ENCODE measurements around the gene SPPL2B. TPM values are rescaled to one million over a fixed set of nuclear protein-coding genes. Genes with fewer than 3 reads are reported as not detected.

Gene SPPL2B
- total and polyA plus RNA-seq, 2 experiments from 2014 or later = 23.5 to 51.0 TPM

GRCh38 chr19:2353887-2354592 lies 25.6 kb downstream of the SPPL2B start:
- no peaks in the 10 kb centered on the region for H3K4me1 ChIP-seq (ENCODE audit: insufficient read depth)
- H3K36me3 Mint-ChIP-seq (ENCODE audit: low read depth) = no peaks in the 10 kb centered on the region
- H3K4me3 Mint-ChIP-seq = no peak overlapping the region
- TF ChIP-seq STAT1 (IDR thresholded peaks at IDR 0.05; ENCODE audit: unreplicated experiment) (no peak), CTCF (conservative IDR thresholded peaks at IDR 0.05; ENCODE audit: low read depth in 2 of 2) (peak in 1 of 2 experiments; percentile 18; a peak in 1 of 4 replicates), JUNB (IDR thresholded peaks at IDR 0.05; ENCODE audit: unreplicated experiment) (no peak)
- no peak overlapping the region for H3K27ac ChIP-seq (ENCODE audit: low read depth)
- H3K4me2 ChIP-seq = no peak overlapping the region
- no peak overlapping the region for H3K4me3 ChIP-seq
- no peaks in the 10 kb centered on the region for H3F3A ChIP-seq (replicated peaks; ENCODE audit: low read depth)
- H3K27me3 ChIP-seq (ENCODE audit: insufficient read depth) = no peaks in the 10 kb centered on the region
- H3K4me1 Mint-ChIP-seq = no peaks in the 10 kb centered on the region
- H2AFZ ChIP-seq = no peak overlapping the region
- H4K20me1 ChIP-seq (replicated peaks; ENCODE audit: insufficient read depth) = no peaks in the 10 kb centered on the region
- peaks cover 12% of the 10 kb centered on the region for H3K27me3 Mint-ChIP-seq (ENCODE audit: insufficient read depth, low read depth, poor library complexity)
- H3K79me2 ChIP-seq (replicated peaks; ENCODE audit: insufficient read depth) = no peaks in the 10 kb centered on the region
- ATAC-seq (peak; percentile 22; the same call in 2 of the 3 replicates), DNase-seq (ENCODE audit: low spot score) (no peak)
- H3K36me3 ChIP-seq (ENCODE audit: insufficient read depth) = no peaks in the 10 kb centered on the region
- H3K27ac Mint-ChIP-seq = no peak overlapping the region
- no peaks in the 10 kb centered on the region; the same call in 2 of the 3 replicates for H3K9me3 Mint-ChIP-seq
- H3K9me2 ChIP-seq (ENCODE audit: insufficient read depth) = no peaks in the 10 kb centered on the region

- no peak for DNase-seq (ENCODE audit: low spot score)
- H3K79me2 ChIP-seq (replicated peaks; ENCODE audit: insufficient read depth) = no peaks in the 10 kb centered on the region
- no peaks in the 10 kb centered on the region for H4K20me1 ChIP-seq (replicated peaks; ENCODE audit: insufficient read depth)
- no peaks in the 10 kb centered on the region; the same call in 2 of the 3 replicates for H3K9me3 Mint-ChIP-seq
- H3K4me3 Mint-ChIP-seq = no peak overlapping the region
- H2AFZ ChIP-seq = no peak overlapping the region
- H3K36me3 ChIP-seq (ENCODE audit: insufficient read depth) = no peaks in the 10 kb centered on the region
- no peaks in the 10 kb centered on the region for H3K4me1 Mint-ChIP-seq
- no peak overlapping the region for H3K27ac ChIP-seq (ENCODE audit: low read depth)
- H3K9me2 ChIP-seq (ENCODE audit: insufficient read depth) = no peaks in the 10 kb centered on the region
- no peak overlapping the region for H3K4me2 ChIP-seq
- ATAC-seq = no peak
- H3F3A ChIP-seq (replicated peaks; ENCODE audit: low read depth) = no peaks in the 10 kb centered on the region
- H3K4me1 ChIP-seq (ENCODE audit: insufficient read depth) = no peaks in the 10 kb centered on the region
- H3K36me3 Mint-ChIP-seq (ENCODE audit: low read depth) = no peaks in the 10 kb centered on the region
- no peak overlapping the region for H3K4me3 ChIP-seq
- H3K27me3 ChIP-seq (ENCODE audit: insufficient read depth) = no peaks in the 10 kb centered on the region
- peaks cover 13% of the 10 kb centered on the region for H3K27me3 Mint-ChIP-seq (ENCODE audit: insufficient read depth, low read depth, poor library complexity)
- no peak overlapping the region for H3K27ac Mint-ChIP-seq
- TF ChIP-seq ZNF114 (CRISPR knock-in tag; IDR thresholded peaks at IDR 0.05) (no peak), EZH2phosphoT487 (IDR thresholded peaks at IDR 0.05; ENCODE audit: unreplicated experiment) (no peak), CTCF (conservative IDR thresholded peaks at IDR 0.05; ENCODE audit: low read depth in 2 of 2) (no peak), ZNF331 (CRISPR knock-in tag; IDR thresholded peaks at IDR 0.05; ENCODE audit: low read depth) (no peak), JUNB (IDR thresholded peaks at IDR 0.05; ENCODE audit: unreplicated experiment) (no peak), CREB1 (CRISPR knock-in tag; IDR thresholded peaks at IDR 0.05; ENCODE audit: low read depth) (no peak), STAT1 (IDR thresholded peaks at IDR 0.05; ENCODE audit: unreplicated experiment) (no peak), EZH2 (IDR thresholded peaks at IDR 0.05; ENCODE audit: low read depth, unreplicated experiment) (no peak), REST (IDR thresholded peaks at IDR 0.05; ENCODE audit: unreplicated experiment) (no peak)
These were observed 26.2 kb downstream of the SPPL2B start for GRCh38 chr19:2354670-2355069.
